ENCODE data around the gene CIDEC.

CIDEC gene

DNA sequence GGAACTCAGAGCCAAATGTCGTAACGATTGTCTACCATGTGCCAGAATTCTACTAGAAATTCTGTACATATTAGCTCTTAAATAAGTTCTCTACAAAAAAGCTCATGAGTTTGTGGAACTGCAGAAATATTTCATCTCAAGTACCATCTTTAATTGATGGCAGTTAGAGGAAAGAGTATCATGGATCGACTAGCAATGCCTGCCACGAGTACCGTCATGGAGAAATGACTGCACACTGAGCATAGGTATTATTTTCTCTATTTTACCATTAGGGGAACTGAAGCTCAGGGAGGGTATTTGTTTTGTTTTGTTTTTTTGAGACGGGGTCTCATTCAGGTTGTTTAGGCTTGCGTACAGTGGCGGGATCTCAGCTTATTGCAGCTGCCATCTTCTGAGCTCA, 39.0 kb downstream of the CIDEC start:
- no peak for DNase-seq

DNA sequence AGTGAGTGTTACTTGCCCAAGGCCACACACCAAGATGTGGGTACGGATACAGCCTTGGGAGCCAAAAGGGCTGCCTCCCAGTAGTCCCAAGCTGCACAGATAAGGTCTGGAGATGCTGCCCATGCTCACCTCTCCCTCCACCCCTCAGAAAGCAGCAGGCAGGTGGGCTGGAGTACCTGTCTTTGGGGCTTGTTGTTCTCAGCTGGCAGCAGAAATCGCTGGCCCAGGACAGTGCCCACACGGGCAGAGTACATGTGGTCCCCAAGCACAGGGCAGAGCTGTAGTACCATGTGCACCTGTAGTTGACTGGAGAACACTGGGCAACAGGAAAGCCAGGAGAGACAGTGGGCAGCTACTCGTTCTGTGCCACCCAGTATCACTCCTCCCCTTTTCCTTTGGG, 41.2 kb downstream of the CIDEC start:
- DNase-seq, result no peak

DNA sequence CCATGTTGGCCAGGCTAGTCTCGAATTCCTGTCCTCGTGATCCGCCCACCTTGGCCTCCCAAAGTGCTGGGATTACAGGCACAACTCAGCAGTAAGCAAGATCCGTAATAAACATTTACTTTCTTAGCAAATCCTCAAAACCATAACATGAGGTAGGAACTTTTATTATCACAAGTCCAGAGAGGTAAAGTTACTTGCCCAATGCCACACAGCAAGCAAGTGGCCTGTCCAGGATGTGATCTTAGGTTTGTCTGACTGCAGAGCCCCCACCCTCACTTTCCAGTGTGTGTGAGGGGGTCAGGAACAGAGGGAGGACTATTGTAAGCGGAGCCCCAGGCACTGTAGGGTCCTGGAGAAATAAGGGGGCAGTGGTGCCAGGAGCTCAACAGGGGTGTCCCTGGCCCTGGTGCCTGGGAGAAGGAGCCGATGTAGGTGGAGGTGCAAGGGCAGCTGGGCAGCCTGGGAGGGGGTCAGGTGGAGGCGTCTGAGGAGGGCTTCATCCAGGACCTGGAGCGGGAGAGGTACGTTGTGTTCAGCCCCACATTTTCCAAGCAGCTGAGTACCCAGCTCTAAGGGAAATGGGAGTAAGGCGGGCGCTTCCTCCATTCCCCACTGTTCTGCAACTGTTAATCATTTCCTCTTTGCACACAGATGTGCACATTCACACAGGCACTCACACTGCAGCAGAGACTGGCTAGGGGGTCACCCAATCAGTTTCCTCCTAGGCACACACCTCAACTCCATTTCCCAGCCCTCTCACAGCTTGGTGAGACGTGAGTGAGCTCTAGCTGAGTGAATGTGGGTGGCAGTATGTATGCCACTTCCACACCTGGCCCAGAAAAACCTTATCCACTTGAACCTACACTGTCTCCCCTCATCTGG, 42.1 kb downstream of the CIDEC start:
- DNase-seq, result no peak

DNA sequence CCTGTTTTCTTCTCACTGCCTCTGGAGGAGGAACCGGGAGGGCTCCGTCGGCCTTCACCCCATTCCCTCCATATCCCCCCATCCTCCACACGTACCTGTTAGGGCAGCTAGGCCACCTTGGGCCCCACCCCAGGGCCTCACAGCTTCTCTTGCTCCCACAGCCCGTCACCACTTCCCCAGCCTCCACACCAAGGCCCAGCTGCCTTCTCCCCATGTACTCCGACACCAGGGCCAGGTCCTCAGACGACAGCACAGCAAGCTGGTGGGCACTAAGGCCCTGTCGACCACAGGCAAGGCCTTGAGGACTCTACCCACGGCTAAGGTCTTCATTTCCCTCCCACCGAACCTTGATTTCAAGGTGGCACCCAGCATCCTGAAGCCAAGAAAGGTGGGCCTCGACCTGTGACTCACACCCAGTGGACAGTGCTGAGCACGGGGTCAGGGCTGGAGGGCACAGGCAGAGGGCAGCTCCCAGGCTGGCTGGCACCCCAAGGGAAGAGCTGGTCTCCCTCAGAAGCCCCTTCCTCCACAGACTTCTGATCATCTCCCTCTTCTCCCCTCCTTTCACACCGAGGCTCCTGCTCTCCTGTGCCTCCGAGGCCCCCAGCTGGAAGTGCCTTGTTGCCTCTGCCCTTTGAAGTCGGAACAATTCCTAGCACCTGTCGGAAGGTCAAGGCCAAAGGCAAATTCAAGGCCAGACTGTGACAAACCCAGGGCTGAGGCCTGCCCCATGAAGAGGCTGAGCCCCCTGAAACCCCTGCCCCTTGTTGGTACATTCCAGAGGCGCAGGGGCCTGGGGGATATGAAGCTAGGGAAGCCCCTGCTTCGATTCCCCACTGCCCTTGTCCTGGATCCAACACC, 45.3 kb downstream of the CIDEC start:
- no peak for DNase-seq

DNA sequence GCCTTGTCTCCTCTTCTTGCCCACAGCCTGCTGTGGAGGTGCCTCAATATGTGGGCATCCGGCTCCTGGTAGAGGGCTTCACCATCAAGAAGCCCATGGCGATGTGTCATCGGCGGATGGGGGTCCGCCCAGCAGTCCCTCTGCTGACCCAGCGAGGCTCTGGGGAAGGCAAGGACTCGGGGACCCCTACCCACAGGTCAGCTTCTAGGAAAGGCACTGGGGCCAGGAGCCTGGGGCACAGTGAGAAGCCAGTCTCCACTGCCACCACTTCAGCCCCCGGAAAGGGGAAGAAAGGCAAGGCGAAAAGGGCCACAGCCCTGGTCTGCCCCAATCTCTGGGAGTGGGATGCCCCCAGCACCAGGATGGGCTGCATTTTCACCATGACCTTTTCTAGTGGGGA, 47.0 kb downstream of the CIDEC start:
- DNase-seq, result no peak

DNA sequence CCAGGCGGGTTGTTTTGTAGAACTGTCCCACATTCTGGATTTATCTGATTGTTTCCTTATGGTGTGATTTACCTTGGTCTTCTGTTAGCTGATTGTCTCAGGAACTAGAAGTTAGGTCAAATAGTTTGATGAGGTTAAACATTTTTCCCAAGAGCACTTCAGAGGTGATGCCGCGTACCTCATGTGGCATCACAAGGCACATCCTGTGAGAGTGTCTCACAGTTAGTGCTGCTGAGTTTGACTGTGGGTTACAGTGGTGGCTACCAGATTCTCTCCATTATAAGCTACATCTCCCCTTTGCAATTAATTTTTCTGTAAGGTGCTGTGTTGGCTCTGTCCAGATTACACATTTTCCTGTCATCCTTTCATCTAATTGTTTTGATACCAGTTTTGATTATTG, 48.8 kb downstream of the CIDEC start:
- no peak for DNase-seq

DNA sequence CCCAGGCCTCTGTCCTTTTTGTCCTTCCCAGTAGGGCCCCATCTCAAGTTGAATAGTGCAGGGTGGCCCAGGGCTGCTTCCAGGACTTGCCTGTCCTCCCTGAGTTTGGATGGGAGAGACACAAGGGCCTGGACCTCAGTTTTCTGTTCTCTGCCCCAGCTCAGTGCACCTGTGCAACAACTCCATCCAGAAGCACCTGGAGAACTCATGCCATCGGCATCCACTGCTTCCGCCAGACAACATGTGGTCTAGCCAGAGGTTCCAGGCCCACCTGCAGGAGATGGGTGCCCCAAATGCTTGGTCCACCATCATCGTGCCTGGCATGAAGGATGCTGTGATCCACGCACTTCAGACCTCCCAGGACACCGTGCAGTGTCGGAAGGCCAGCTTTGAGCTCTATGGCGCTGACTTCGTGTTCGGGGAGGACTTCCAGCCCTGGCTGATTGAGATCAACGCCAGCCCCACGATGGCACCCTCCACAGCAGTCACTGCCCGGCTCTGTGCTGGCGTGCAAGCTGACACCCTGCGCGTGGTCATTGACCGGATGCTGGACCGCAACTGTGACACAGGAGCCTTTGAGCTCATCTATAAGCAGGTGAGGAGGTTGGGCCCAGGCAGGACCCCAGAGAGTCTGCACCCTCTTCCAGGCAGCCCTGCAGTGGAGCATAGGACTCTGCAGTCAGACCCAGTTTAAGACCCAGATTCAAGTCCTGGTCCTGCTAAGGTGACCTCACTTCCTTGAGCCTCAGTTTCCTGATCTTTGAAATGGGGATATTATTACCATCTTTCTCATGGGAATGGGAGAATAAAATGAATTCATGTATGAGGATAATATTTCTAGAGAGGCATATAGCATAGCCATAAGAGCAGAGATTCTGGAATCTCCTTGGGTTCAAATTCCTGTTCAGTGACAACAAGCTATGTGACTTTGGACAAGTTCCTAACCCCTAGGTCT, 51.0 kb downstream of the CIDEC start:
- DNase-seq, result no peak

DNA sequence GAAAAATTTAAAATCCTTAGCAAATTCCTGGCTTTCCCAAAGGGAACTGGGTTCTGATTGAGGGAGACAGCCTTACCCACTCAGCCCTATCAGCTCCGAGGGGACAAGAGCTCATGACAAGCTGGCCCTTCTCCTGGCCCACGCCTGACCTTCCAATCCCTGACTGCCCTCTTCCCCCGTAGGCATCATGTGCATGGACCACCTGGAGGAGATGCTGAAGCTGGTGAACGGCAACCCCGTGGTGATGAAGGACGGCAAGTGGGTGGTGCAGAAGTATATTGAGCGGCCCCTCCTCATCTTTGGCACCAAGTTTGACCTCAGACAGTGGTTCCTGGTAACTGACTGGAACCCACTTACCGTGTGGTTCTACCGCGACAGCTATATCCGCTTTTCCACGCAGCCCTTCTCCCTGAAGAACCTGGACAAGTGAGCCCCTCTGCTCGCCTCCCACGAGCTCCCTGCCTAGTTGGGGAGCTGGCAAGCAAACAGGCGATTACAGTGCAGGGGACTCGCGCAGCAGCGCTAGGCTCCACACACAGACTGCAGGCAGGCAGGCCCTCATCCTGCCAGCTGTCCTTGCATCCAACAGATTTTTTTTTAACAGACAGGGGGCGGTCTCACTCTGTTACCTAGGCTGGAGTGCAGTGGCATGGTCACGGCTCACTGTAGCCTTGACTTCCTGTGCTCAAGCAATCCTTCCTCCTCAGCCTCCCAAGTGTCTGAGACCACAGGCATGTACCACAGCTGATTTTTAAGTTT, 53.1 kb downstream of the CIDEC start:
- peak; percentile 52 to 64 for DNase-seq

DNA sequence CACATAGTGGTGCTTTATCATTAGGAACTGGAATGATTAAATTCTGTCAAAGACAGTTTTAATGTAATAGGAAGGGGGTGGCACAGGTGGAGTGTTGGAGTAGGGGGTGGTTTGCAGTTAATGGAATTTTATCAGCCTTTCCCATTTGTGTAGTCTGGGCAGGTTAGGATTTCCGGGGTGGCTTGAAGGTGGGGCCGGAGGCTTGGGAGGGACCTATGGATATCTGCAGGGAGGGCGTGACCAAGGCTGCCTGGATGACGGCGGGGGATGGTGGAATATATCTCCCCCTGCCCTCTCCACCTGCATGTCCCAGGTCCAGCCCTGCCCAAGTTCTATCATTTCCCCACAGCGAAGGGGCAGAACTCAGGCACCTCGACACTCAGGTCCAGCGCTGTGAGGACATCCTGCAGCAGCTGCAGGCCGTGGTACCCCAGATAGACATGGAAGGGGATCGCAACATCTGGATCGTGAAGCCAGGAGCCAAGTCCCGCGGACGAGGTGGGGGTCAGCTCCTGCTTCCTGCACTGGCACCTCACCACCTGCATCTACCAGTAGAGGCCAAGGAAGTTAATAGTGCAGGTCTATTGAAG, 54.5 kb downstream of the CIDEC start:
- DNase-seq, result no peak

DNA sequence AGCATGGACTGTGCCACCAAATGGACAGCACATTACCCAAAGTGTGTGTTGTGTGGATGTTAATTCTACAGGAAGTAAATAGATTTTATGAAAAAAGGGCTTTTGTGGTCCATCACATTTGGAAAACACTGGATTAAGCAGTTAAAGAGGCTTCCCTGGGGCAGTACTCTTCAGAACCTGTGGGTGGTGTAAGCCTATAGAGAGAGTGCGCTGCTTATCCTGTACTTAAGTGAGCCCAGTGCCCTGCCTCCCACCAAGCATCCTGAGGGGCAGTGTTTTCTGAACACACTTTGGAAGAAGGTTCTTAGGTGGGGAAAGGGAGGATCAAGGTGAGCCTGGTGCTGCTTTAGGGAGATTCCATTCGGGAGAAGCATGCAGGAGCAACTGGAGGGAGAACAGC, 59.1 kb downstream of the CIDEC start:
- DNase-seq, result no peak

DNA sequence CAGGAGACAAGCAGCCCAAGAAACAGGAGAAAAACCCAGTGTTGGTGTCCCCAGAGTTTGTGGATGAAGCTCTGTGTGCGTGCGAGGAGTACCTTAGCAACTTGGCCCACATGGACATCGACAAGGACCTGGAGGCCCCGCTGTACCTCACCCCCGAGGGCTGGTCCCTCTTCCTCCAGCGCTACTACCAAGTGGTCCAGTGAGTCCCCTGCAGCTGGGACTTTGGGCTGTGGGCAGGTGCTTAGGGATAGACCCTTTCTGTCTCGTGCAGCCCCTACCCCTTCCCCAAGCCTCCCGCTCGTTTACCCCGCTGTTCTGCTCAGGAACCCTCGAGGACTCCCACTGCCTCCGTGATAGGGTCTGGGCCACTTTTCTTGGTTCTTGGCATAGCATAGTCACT, 59.5 kb downstream of the CIDEC start:
- no peak for DNase-seq

DNA sequence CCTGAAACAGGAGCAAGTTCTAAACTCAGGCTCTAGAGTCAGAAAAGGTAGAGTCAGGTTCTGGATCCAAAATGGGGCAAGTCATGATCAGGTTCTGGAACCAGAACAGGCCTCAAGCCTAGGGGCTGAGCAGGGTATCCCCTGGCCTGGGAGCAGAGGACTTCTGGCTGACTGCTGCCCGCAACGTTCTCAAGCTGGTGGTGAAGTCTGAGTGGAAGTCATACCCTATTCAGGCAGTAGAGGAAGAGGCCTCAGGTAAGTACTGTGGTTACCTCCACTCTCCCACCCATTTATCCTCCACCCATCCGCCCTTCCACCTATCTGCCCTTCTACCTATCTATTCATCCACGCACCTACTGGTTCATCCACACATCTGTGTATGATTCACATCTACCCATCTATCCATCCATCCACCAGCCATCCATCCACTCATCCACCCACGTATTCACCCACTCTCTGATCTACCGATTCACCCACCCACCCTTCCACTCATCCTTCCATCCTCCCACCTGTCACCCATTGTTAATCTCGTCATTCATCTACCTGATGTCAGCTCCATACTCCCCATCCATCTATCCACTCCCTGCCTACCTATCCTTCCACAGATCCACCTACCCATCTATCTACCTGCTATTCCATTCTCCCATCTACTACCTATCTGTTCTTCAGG, 61.3 kb downstream of the CIDEC start:
- DNase-seq, result no peak

DNA sequence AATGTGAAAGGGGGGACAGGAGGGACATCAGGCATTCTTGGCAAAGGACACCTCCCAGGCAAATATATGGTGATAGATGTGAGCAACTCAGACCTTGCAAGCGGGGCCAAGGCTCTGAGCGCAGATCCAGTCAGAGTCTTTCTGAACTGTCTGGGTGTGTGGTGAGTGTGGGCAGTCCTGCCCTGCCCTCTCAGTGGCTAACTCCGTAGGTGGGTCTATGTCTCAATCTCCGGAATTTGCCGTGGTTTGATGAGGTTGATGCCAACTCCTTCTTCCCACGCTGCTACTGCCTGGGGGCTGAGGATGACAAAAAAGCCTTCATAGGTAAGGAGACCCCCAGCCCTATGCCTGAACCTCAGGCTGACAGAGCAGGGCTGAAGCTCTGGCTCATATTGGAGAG, 62.6 kb downstream of the CIDEC start:
- DNase-seq, result no peak

Data from SHP77 (cell line).